Measurements from ENCODE around the gene PLA2G5. TPM values are rescaled to one million over a fixed set of nuclear protein-coding genes. Genes with fewer than 3 reads are reported as not detected.

Gene PLA2G5
- total RNA-seq, 3 donors from 2014 or later (not counting 1 experiment from before 2014, with no cell fraction given), result not detected

DNA sequence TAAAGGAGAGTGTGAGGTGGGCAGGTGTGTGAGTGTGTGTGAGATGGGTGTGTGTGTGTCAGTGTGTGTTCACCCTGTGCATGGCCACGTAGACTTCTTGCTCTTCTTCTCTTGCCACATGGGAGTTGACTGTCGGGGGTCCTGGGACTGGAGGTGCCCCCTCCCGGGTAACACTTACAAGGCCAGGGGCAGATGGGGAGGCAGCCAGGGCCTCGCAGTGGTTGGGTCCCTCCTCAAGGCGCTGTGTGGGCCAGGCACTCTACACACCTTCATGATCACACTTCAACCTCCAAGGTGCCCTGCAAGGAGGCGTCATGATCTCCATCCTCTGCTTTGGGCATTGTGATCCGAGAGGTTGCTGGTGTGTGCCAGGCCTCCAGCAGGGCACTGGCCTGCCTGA lies 71.5 kb downstream of the PLA2G5 start:
- 86% methylated on average over 7 of the region's 7 CpGs for WGBS (ENCODE audit: insufficient coverage)
- Histone ChIP-seq H3K4me3 (ENCODE audit: low read length) (no peak overlapping the region), H3K27me3 (ENCODE audit: control insufficient read depth, insufficient read depth, low read length) (no peaks in the 10 kb centered on the region), H3K27ac (ENCODE audit: low read length) (no peak overlapping the region), H3K9me3 (ENCODE audit: control insufficient read depth, insufficient read depth, low read length) (no peaks in the 10 kb centered on the region), H3K36me3 (ENCODE audit: control insufficient read depth, insufficient read depth, low read length) (no peaks in the 10 kb centered on the region), H3K4me1 (ENCODE audit: control insufficient read depth, insufficient read depth, low read length) (no peaks in the 10 kb centered on the region)
- H3K27me3 Mint-ChIP-seq (ENCODE audit: low read depth in 2 of 2), result peaks cover 0 to 2% of the 10 kb centered on the region in 2 donors
- TF ChIP-seq, protein P1, sequence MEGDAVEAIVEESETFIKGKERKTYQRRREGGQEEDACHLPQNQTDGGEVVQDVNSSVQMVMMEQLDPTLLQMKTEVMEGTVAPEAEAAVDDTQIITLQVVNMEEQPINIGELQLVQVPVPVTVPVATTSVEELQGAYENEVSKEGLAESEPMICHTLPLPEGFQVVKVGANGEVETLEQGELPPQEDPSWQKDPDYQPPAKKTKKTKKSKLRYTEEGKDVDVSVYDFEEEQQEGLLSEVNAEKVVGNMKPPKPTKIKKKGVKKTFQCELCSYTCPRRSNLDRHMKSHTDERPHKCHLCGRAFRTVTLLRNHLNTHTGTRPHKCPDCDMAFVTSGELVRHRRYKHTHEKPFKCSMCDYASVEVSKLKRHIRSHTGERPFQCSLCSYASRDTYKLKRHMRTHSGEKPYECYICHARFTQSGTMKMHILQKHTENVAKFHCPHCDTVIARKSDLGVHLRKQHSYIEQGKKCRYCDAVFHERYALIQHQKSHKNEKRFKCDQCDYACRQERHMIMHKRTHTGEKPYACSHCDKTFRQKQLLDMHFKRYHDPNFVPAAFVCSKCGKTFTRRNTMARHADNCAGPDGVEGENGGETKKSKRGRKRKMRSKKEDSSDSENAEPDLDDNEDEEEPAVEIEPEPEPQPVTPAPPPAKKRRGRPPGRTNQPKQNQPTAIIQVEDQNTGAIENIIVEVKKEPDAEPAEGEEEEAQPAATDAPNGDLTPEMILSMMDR (IDR thresholded peaks at IDR 0.05), result no peak
- H3K9me3 Mint-ChIP-seq, result no peaks in the 10 kb centered on the region
- no peak overlapping the region for H3K27ac Mint-ChIP-seq
- H3K4me1 Mint-ChIP-seq, result no peaks in the 10 kb centered on the region
- intact Hi-C loops (cut with micrococcal nuclease), result no loop called here
- H3K36me3 Mint-ChIP-seq, result no peaks in the 10 kb centered on the region
- no peak for DNase-seq
- ATAC-seq, result no peak
- H3K4me3 Mint-ChIP-seq, result no peak overlapping the region

Other genes starting within 250 kb of the PLA2G5 start
- gene OTUD3, start 187.8 kb upstream of the PLA2G5 start, total RNA-seq, result 10 to 100 TPM; 10.5 to 21.8 (median 19.0) TPM
- gene PLA2G2E, start 146.6 kb upstream of the PLA2G5 start, total RNA-seq, result not detected
- gene PLA2G2A, start 90.6 kb upstream of the PLA2G5 start, total RNA-seq, result not detected
- not detected for gene PLA2G2D, start 49.3 kb downstream of the PLA2G5 start, total RNA-seq
- gene PLA2G2F, start 69.1 kb downstream of the PLA2G5 start, total RNA-seq, result not detected
- gene UBXN10, start 115.9 kb downstream of the PLA2G5 start, total RNA-seq, result 1 to 10 TPM; 2.5 to 3.6 (median 3.5) TPM
- gene PLA2G2C, start 116.3 kb downstream of the PLA2G5 start, total RNA-seq, result not detected
- gene VWA5B1, start 220.7 kb downstream of the PLA2G5 start, total RNA-seq, result not detected

All from natural killer cell (primary cell).